Tibial nerve (tissue), 4 donors: ENCODE data around the gene GNG7. TPM values are rescaled to one million over a fixed set of nuclear protein-coding genes. Genes with fewer than 3 reads are reported as not detected.
"Not testable (repeated sequence)": the region's sequence is repeated elsewhere in the genome, so short reads cannot be mapped to it uniquely, and the experiment has no call there.

ENCODE experiments used
- DNase-seq, 2 donors: peaks; one replicate each; pipeline ENCODE4 v3.0.0-alpha.2; 2019; ENCODE audit warnings: low spot score in 2 of 2
- H3K27ac ChIP-seq, 4 donors: fragments of 200-600 bp; sonication (generic) in 3 of 4; one replicate each; pipeline ENCODE4 v1.5.1; 2017 to 2019; ENCODE audit warnings: mild to moderate bottlenecking in 1 of 4
- H3K27me3 ChIP-seq, 2 donors: fragments of 200-600 bp; sonication (generic) in 1 of 2; one replicate each; pipeline versions ENCODE4 v1.5.1 to v1.6.0; 2017 to 2019
- H3K36me3 ChIP-seq, 3 donors: fragments of 200-600 bp; sonication (generic); one replicate each; pipeline ENCODE4 v1.5.1; 2018 to 2019
- H3K4me1 ChIP-seq, 4 donors: fragments of 200-600 bp; sonication (generic) in 3 of 4; one replicate each; pipeline ENCODE4 v1.5.1; 2017 to 2019
- H3K4me3 ChIP-seq, 4 donors: fragments of 200-600 bp; sonication (generic) in 3 of 4; one replicate each; pipeline ENCODE4 v1.5.1; 2017 to 2019; ENCODE audit warnings: mild to moderate bottlenecking in 1 of 4, moderate library complexity in 1 of 4
- H3K9me3 ChIP-seq, 4 donors: fragments of 200-600 bp; sonication (generic) in 3 of 4; one replicate each; pipeline ENCODE4 v1.5.1; 2017 to 2019
- EP300 ChIP-seq, 2 donors: sonication (generic); formaldehyde crosslinking; IDR thresholded peaks; one replicate each; pipeline ENCODE4 v1.6.1; 2017; ENCODE audit warnings: antibody characterized with exemption in 2 of 2, mild to moderate bottlenecking in 1 of 2
- POLR2A ChIP-seq, 2 donors: fragments of 450-650 bp; IDR thresholded peaks; one replicate each; pipeline ENCODE4 v1.6.1; 2017; ENCODE audit warnings: antibody characterized with exemption in 2 of 2, mild to moderate bottlenecking in 2 of 2, moderate library complexity in 2 of 2
- WGBS, 2 donors: methylation state at CpG; one replicate each; pipeline ENCODE4 v1.1.5; 2018; 5-methylcytosine and 5-hydroxymethylcytosine counted together
- total RNA-seq, 4 donors: library from RNA; depleted of rRNA; stranded (reverse); fragments of >200 nt; gene quantifications; one replicate each; pipeline ENCODE4 v1.1.0, GENCODE V29; 2016
- TF ChIP-seq, protein P1 (sequence below), 5 experiments: fragments of 200-600 bp in 3 of 5; fragments of 450-650 bp in 2 of 5; sonication (generic) in 3 of 5; IDR thresholded peaks; one replicate each; pipeline ENCODE4 v1.5.1; 2016 to 2019; ENCODE audit warnings: antibody characterized with exemption in 5 of 5, mild to moderate bottlenecking in 3 of 5, moderate library complexity in 2 of 5

The GNG7 gene
- total RNA-seq, 4 donors from 2014 or later = 2.6 to 5.3 (median 3.5) TPM

DNA sequence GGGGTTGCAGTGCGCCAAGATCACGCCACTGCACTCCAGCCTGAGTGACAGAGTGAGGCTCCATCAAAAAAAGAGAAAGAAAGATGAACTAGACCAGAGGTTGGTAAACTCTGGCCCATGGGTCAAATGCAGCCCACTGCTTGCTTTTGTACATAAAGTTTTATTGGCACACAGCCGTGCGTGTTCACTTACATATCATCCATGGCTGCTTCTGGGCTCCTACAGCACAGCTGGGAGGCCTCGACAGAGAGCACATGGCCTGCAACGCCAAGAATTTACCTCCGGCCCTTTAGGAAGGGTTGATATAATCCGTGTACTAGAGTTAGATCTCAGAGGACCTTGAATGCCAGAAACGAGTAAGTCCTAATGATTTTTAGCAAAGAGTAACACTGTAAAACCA is 46.0 kb downstream of the GNG7 start:
- no peak for DNase-seq
- TF ChIP-seq EP300 (IDR thresholded peaks at IDR 0.05) = no peak
- TF ChIP-seq, protein P1, sequence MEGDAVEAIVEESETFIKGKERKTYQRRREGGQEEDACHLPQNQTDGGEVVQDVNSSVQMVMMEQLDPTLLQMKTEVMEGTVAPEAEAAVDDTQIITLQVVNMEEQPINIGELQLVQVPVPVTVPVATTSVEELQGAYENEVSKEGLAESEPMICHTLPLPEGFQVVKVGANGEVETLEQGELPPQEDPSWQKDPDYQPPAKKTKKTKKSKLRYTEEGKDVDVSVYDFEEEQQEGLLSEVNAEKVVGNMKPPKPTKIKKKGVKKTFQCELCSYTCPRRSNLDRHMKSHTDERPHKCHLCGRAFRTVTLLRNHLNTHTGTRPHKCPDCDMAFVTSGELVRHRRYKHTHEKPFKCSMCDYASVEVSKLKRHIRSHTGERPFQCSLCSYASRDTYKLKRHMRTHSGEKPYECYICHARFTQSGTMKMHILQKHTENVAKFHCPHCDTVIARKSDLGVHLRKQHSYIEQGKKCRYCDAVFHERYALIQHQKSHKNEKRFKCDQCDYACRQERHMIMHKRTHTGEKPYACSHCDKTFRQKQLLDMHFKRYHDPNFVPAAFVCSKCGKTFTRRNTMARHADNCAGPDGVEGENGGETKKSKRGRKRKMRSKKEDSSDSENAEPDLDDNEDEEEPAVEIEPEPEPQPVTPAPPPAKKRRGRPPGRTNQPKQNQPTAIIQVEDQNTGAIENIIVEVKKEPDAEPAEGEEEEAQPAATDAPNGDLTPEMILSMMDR (IDR thresholded peaks at IDR 0.05) = no peak
- TF ChIP-seq POLR2A (IDR thresholded peaks at IDR 0.05) = no peak
- peaks cover 0 to 8% of the 10 kb centered on the region in 2 donors for H3K27me3 ChIP-seq
- no peak overlapping the region for H3K27ac ChIP-seq
- WGBS, 2 donors = 80 to 84% methylated on average over 9 of the region's 9 CpGs
- H3K4me3 ChIP-seq = no peak overlapping the region
- H3K4me1 ChIP-seq = no peaks in the 10 kb centered on the region
- no peaks in the 10 kb centered on the region for H3K9me3 ChIP-seq
- H3K36me3 ChIP-seq = no peaks in the 10 kb centered on the region

DNA sequence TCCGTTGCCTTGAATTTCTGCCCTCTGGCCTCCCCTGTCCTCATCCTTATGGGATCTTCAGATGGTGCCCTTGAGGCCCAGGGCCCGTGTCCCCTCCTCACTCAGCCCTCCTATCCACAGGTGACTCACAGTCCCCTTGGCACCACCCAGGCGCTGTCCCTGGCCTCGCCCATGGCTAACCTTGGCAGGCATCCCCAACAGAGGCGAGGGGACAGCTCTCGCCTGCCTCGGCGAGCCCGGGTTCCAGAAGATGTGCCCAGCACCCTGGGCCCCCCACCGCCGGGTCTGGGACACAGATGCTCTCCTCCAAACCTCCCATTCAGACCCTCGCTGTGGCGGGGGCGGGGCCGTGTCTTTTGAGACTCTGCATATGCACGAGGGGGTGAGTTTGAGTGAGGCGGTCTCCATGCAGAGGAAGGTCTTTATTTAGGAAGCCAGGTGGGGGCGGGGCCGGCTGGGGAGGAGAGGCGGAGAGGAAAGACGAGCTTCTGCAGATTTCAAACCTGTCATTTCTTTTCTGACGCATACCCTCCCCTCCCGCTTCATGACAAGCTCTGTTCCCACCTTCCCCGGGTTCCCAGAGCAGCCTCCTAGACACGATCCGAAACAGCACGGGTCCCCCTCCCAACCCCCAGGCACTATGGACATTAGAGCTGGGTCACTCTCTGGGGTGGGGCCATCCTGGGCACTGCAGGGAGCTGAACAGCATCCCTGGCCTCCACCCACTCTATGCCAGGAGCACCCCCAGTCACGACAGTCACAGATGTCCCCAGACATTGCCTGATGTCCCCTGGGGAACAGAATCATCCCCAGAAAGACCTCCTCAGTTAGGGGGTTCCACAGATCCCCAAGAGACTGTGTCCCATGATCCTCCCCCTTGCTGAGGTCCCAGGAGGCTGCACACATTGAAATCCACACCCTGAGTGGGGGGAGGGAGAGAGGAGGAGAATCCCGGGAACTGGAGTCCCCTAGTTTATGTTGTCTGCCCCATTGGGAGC is 48.5 kb downstream of the GNG7 start:
- Histone ChIP-seq H3K36me3 (no peaks in the 10 kb centered on the region), H3K27ac (no peak overlapping the region), H3K9me3 (no peaks in the 10 kb centered on the region), H3K27me3 (peaks cover 0 to 8% of the 10 kb centered on the region in 2 donors), H3K4me1 (no peaks in the 10 kb centered on the region), H3K4me3 (no peak overlapping the region)
- TF ChIP-seq, protein P1 (IDR thresholded peaks at IDR 0.05) = no peak
- TF ChIP-seq POLR2A (IDR thresholded peaks at IDR 0.05) (no peak), EP300 (IDR thresholded peaks at IDR 0.05) (no peak)
- 39 to 41% methylated on average over 25 to 28 of the region's 29 CpGs for whole genome bisulfite sequencing, 2 donors
- DNase-seq = no peak

DNA sequence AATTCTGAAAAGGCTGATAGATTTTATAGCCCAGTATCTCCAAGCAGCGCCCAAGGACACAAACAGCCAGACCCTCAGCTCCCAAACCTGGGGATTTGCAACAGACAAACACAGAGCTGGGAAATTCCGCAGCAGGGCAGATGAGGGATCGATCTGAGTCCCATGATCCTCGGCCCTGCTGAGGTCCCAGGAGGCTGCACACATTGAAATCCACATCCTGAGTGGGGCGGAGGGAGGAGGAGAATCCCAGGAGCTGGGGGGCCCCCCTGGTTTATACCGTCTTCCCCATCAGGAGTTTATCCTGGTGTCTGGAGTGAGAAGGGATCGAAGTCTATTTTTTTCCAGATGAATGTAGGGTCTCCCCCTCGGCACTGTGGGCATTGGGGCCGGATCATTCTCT is 49.3 kb downstream of the GNG7 start:
- H3K27me3 ChIP-seq = peaks cover 0 to 8% of the 10 kb centered on the region in 2 donors
- no peak overlapping the region for H3K4me3 ChIP-seq
- H3K4me1 ChIP-seq = no peaks in the 10 kb centered on the region
- 77 to 78% methylated on average over 8 to 9 of the region's 9 CpGs for WGBS, 2 donors
- peaks cover 0 to 5% (median 0%) of the 10 kb centered on the region in 4 donors for H3K9me3 ChIP-seq
- TF ChIP-seq, protein P1 (IDR thresholded peaks at IDR 0.05) = no peak
- TF ChIP-seq EP300 (IDR thresholded peaks at IDR 0.05) (no peak), POLR2A (IDR thresholded peaks at IDR 0.05) (no peak)
- no peaks in the 10 kb centered on the region for H3K36me3 ChIP-seq
- DNase-seq = no peak
- H3K27ac ChIP-seq = no peak overlapping the region

DNA sequence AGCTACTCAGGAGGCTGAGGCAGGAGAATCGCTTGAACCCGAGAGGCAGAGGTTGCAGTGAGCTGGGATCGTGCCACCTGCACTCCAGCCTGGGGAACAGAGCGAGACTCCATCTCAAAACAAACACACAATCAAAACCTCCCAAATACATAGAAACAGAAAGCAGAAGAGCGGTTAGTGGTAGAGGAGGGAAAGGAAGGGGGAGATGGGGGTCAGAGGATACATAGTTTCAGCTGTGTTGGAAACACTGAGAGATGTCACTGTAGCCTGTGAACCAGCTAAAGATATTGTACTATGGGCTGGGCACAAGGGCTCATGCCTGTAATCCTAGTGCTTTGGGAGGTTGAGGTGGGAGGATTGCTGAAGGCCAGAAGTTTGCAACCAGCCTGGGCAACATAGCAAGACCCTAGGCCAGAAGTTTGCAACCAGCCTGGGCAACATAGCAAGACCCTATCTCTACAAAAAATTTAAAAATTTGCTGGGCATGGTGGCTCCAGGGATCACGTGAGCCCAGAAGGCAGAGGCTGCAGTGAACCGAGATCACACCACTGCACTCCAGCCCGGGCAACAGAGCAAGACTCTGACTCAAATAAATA is 49.9 kb downstream of the GNG7 start:
- no peaks in the 10 kb centered on the region for H3K4me1 ChIP-seq
- H3K27me3 ChIP-seq = peaks cover 0 to 8% of the 10 kb centered on the region in 2 donors
- H3K9me3 ChIP-seq = peaks cover 0 to 5% (median 0%) of the 10 kb centered on the region in 4 donors
- no peak overlapping the region for H3K4me3 ChIP-seq
- TF ChIP-seq EP300 (IDR thresholded peaks at IDR 0.05) = no peak
- TF ChIP-seq, protein P1 (IDR thresholded peaks at IDR 0.05) = no peak
- TF ChIP-seq POLR2A (IDR thresholded peaks at IDR 0.05) = no peak
- no peak overlapping the region for H3K27ac ChIP-seq
- H3K36me3 ChIP-seq = no peaks in the 10 kb centered on the region
- no peak for DNase-seq
- 90% methylated on average over 8 of the region's 8 CpGs for WGBS, 2 donors

DNA sequence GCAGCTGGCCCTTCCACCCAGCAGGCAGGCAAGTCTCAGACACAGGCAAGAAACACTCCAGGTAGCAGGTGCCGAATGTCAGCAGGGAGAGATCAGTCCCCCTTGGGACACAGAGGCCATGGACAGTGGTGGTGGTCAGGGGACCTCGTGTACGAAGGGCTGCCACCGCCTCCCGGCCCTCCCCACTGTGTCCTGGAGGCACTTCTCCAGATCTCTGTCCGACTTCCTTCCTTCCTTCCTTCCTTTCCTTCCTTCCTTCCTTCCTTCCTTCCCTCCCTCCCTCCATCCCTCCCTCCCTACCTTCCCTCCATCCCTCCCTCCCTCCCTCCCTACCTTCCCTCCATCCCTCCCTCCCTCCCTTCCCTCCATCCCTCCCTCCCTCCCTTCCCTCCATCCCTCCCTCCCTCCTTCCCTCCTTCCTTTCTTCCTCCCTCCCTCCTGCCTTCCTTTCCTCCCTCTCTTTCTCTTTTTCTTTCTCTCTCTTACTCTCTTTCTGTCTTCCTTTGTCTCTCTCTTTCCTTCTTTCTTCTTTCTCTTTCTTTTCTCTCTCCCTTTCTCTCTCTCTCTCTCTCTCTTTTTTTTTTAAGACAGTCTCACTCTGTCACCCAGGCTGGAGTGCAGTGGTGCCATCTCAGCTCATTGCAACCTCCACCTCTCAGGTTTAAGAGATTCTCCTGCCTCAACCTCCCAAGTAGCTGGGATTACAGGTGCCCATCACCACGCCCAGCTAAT is 51.3 kb downstream of the GNG7 start:
- H3K9me3 ChIP-seq, H3K4me3 ChIP-seq, H3K27ac ChIP-seq, H3K36me3 ChIP-seq, H3K27me3 ChIP-seq, DNase-seq, H3K4me1 ChIP-seq: not testable (repeated sequence)
- 71 to 72% methylated on average over 7 of the region's 7 CpGs for WGBS, 2 donors
